Kidney epithelial cell (primary cell): ENCODE data around the gene TRERF1. TPM values are rescaled to one million over a fixed set of nuclear protein-coding genes. Genes with fewer than 3 reads are reported as not detected.
A peak's percentile ranks its signal among the peaks of the same experiment; 100 is the strongest.

ENCODE experiments used
- DNase-seq: peaks from one replicate; pipeline ENCODE4 v3.0.0-alpha.2; 2010; ENCODE audit warnings: low read depth
- H3K27me3 ChIP-seq: 2 replicates; pipeline ENCODE4 v1.6.0; 2011; ENCODE audit warnings: low read length; ENCODE audit not compliant: control insufficient read depth, insufficient read depth
- H3K36me3 ChIP-seq: 2 replicates; pipeline ENCODE4 v1.5.1; 2011; ENCODE audit warnings: low read length; ENCODE audit not compliant: control insufficient read depth, insufficient read depth
- H3K4me3 ChIP-seq: 2 replicates; pipeline ENCODE4 v1.5.1; 2011; ENCODE audit warnings: low read depth, mild to moderate bottlenecking, control low read depth, low read length
- CTCF ChIP-seq: IDR thresholded peaks from 2 replicates; pipeline ENCODE4 v1.5.1; 2011; ENCODE audit warnings: mild to moderate bottlenecking, moderate library complexity, low read length, control low read depth, inconsistent platforms; ENCODE audit not compliant: insufficient read depth, poor library complexity, severe bottlenecking
- total RNA-seq: library from RNA; depleted of rRNA; stranded (reverse); fragments of >200 nt; gene quantifications from 2 replicates; pipeline ENCODE4 v1.2.3, GENCODE V29; 2015

TRERF1 gene
- total RNA-seq, 1 donor from 2014 or later: 1.4 TPM

DNA sequence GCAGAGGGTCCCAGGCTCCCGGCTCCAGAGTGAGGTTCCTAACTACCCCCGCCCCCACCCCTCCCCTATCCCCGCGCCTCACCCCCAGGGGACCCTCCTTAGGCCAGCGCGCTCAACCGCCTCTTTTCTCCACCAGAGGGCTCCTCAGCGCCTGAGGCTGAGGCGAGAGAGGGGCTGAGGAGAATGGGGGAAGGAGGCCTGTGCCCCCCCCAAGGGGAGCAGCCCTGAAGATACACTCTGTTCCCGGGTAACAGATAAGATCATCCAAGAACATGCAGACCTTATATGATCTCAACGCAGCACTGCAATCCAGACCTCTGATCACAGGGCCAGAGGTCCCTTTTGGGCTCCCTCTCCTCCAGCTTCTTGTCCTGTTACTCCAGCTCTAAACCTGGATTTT lies 190.8 kb downstream of the TRERF1 start:
- DNase-seq: no peak
- TF ChIP-seq CTCF: peak; percentile 62

DNA sequence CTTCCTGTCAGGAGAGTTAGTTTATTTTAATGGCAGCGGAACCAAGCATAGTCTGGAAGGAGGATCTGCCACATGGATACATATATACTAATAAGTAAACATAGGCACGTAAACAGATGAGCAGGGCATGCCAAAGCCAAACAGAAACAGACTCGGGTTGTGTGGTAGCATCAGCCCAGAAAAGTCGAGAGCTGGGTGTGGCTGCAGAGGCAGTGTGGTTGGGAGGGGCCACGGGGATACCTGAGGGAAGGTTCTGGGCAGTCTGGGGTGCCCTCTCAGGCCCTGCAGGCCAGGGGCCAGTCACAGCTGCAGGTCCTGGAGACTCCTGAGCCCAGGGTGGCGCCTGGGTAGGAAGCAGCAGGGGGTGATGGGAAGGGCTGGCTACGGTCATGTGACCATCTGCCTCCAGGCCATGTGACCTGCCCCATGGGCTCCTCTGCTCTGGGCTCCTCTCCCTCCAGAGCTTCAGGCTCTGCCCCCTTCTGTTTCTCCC lies 191.3 kb downstream of the TRERF1 start:
- Histone ChIP-seq H3K27me3 (no peaks in the 10 kb centered on the region), H3K4me3 (no peak overlapping the region), H3K36me3 (no peaks in the 10 kb centered on the region)
- no peak for TF ChIP-seq CTCF
- DNase-seq: no peak

More for the DNA sequence above, 190.8 kb downstream of the TRERF1 start:
- Histone ChIP-seq H3K4me3 (no peak overlapping the region), H3K27me3 (no peaks in the 10 kb centered on the region), H3K36me3 (no peaks in the 10 kb centered on the region)

- Histone ChIP-seq H3K4me3 (no peak overlapping the region), H3K36me3 (no peaks in the 10 kb centered on the region), H3K27me3 (no peaks in the 10 kb centered on the region)
- TF ChIP-seq CTCF: no peak
- no peak for DNase-seq
Observed at GRCh38 chr6:42259841-42260395, 191.8 kb downstream of the TRERF1 start.

DNA sequence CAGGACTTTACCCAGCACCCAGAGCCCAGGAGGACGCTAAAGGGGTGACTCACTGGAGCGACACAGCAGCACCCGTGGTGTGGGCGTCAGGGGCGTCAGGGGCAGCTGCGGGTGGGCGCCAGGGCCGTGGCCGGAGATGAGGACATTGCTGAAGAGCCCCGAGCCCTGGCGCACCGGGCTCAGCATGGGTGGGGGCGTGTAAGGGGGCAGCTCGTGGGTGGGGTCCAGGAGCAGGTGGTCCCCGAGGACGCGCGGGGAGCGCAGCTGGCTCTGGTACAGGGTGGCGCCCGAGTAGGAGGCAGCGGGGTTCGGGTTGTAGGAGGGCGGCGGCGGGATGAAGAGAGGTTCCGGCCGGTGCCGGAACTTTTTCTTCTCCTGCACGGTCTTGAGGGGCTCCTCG lies 192.4 kb downstream of the TRERF1 start:
- no peaks in the 10 kb centered on the region for H3K27me3 ChIP-seq
- no peak for TF ChIP-seq CTCF
- H3K36me3 ChIP-seq: no peaks in the 10 kb centered on the region
- DNase-seq: no peak
- H3K4me3 ChIP-seq: no peak overlapping the region

DNA sequence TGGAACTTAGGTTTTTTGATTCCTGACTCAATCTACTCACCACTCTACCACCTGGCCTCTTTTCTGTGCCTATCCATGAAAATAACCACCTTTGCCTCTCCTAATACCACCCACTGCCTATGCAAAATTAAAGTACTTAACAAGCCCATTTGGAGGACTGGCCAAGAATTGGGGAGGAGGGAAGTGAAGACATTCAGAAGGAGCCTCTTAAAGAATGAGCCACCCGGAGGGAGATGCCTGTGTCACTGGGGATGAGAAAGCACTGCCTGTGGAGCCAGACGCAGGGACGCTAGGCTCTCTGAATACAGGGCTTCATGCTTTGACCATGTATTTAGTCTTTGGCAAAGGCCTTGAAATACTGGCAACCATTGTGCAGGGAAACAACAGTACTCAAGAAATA lies 194.1 kb downstream of the TRERF1 start:
- Histone ChIP-seq H3K27me3 (no peaks in the 10 kb centered on the region), H3K4me3 (no peak overlapping the region), H3K36me3 (no peaks in the 10 kb centered on the region)
- no peak for DNase-seq
- TF ChIP-seq CTCF: no peak

- Histone ChIP-seq H3K4me3 (no peak overlapping the region), H3K36me3 (no peaks in the 10 kb centered on the region), H3K27me3 (no peaks in the 10 kb centered on the region)
- DNase-seq: no peak
- TF ChIP-seq CTCF: no peak
Observed at GRCh38 chr6:42257063-42257462, 194.7 kb downstream of the TRERF1 start.
